NB4 (cell line): ENCODE measurements around the gene TAF3.
A peak's percentile ranks its signal among the peaks of the same experiment; 100 is the strongest.

Experiments used
- DNase-seq: peaks from one replicate; pipeline ENCODE4 v3.0.0; 2010; ENCODE audit warnings: low read depth
- H3K4me3 ChIP-seq: one replicate; pipeline ENCODE4 v1.5.1; 2011; ENCODE audit warnings: mild to moderate bottlenecking, low read depth, low read length, moderate library complexity
- MYC ChIP-seq: IDR thresholded peaks from 2 replicates; pipeline ENCODE4 v1.6.1; 2011; ENCODE audit warnings: low read depth, low read length
- POLR2A ChIP-seq: IDR thresholded peaks from 2 replicates; pipeline ENCODE4 v1.6.1; 2011; ENCODE audit warnings: mild to moderate bottlenecking; ENCODE audit not compliant: insufficient read length; ENCODE audit errors: extremely low read depth
- TF ChIP-seq, protein P1 (sequence below): IDR thresholded peaks from one replicate; pipeline ENCODE4 v1.5.1; 2012; ENCODE audit warnings: low read depth, low read length
- TF ChIP-seq, protein P2 (sequence below): IDR thresholded peaks from 2 replicates; pipeline ENCODE4 v1.6.1; 2011; ENCODE audit warnings: low read depth, low read length

Gene TAF3

DNA sequence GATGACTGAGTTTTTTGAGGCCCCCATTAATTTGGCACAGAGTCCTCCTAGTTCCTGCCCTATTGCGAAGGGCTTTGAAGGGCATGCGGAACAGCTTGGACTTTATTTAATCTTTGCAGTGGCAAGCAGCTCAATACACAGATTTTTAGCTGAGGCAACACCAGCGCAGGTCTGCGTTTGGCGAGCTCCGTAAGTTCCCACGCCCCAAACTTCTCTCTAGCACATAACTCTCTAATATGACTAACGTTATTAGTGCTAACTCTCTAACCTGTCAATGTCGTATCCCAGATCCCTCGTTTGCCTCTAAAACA is 366 bp upstream of the TAF3 start:
- TF ChIP-seq, protein P1, sequence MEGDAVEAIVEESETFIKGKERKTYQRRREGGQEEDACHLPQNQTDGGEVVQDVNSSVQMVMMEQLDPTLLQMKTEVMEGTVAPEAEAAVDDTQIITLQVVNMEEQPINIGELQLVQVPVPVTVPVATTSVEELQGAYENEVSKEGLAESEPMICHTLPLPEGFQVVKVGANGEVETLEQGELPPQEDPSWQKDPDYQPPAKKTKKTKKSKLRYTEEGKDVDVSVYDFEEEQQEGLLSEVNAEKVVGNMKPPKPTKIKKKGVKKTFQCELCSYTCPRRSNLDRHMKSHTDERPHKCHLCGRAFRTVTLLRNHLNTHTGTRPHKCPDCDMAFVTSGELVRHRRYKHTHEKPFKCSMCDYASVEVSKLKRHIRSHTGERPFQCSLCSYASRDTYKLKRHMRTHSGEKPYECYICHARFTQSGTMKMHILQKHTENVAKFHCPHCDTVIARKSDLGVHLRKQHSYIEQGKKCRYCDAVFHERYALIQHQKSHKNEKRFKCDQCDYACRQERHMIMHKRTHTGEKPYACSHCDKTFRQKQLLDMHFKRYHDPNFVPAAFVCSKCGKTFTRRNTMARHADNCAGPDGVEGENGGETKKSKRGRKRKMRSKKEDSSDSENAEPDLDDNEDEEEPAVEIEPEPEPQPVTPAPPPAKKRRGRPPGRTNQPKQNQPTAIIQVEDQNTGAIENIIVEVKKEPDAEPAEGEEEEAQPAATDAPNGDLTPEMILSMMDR, result no peak
- TF ChIP-seq, protein P2, sequence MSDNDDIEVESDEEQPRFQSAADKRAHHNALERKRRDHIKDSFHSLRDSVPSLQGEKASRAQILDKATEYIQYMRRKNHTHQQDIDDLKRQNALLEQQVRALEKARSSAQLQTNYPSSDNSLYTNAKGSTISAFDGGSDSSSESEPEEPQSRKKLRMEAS, result no peak
- TF ChIP-seq POLR2A (no peak), MYC (no peak)
- no peak for DNase-seq
- H3K4me3 ChIP-seq, result peak overlapping the region; percentile 89

DNA sequence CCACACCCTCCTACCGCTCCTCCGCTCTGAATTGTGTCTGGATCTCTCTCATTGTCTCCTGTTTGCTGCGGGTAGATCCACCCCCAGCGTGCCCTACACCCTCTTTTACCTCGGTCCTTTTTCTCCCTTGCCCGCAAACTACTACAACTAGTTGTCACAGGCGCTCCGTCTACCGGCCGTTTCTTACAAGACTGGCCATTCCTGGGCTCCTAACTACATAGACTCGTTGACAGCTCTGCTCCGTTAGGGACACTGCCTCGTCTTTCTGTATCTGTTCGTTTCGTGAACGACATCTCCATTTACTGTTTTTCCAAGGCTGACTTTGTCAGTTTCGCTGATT is 786 bp downstream of the TAF3 start:
- H3K4me3 ChIP-seq, result peak overlapping the region; percentile 89
- TF ChIP-seq, protein P1, result peak; percentile 26
- no peak for TF ChIP-seq POLR2A
- peak; percentile 61 for DNase-seq

DNA sequence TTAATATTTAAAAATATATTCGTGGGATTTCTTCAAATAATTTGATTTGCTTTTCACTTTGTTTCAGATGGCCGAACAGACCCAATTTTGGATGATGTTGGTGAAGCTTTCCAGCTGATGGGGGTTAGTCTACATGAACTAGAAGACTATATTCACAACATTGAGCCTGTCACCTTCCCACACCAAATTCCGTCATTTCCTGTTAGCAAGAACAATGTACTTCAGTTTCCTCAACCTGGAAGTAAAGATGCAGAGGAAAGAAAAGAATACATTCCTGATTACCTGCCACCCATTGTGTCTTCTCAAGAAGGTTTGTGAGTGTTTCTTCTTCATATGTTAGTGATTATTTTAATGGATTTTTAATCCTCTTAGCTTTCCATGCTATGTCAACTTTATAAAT is 5.9 kb downstream of the TAF3 start:
- no peak overlapping the region for H3K4me3 ChIP-seq
- TF ChIP-seq, protein P2, result no peak
- no peak for TF ChIP-seq MYC
- TF ChIP-seq, protein P1, result no peak
- no peak for TF ChIP-seq POLR2A
- DNase-seq, result no peak

DNA sequence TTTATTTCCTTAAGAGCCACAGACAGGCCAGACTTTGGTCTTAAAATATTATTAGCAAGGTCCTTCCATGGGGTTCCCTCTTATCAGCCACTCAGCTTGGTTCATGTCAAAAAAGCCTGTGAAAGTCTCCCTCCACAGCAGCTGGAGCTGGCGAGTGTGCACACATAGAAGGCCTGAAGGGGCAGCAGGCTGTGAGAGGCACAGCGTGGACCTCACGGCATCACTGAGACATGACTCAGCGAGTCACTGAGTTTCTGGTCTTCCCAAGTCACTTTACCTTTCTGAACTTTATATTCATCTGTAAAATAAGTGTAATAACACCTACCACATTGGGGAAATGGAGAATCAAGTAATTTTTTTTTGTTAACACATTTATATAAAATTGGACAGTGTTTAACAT is 8.7 kb downstream of the TAF3 start:
- TF ChIP-seq, protein P1, result no peak
- TF ChIP-seq MYC (no peak), POLR2A (no peak)
- TF ChIP-seq, protein P2, result no peak
- DNase-seq, result peak; percentile 3
- H3K4me3 ChIP-seq, result no peak overlapping the region

DNA sequence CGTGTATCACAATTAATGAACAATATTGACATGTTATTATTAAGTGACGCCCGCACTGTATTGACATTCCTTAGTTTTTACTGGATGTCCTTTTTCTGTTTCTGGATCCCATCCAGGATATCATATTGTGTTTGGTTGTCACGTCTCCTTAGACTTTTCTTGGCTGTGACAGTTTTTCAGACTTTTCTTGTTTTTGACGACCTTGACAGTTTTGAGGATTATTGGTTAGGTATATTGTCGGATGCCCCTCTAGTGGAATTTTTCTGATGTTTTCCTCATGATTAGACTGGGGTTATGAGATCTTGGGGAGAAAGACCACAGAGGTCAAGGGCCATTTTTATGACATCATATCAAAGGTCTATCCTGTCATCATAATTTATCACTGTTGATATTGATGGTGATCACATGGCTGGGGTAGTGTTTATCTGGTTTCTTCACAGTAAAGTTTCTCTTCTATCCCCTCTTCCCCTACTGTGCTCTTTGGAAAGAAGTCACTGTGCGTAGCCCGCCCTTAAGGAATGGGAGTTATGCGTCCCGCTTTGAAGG is 11.1 kb downstream of the TAF3 start:
- no peak for DNase-seq
- TF ChIP-seq, protein P2, result no peak
- TF ChIP-seq POLR2A (no peak), MYC (no peak)
- TF ChIP-seq, protein P1, result no peak
- H3K4me3 ChIP-seq, result no peak overlapping the region

DNA sequence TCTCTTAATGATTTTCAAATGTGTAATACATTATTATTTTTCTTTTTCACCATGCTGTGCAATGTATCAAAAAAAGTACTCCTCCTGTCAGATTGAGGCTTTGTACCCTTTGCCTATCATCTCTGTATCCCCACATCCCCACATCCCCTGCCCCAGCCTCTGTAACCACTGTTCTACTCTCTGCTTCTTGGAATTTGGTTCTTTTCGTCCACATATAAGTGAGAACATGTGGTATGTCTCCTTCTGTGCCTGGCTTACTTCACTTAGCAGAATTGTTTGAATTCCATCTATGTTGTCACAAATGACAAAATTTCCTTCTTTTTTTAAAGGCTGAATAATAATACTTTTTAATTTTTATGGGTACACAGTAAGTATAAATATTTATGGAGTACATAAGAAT is 13.8 kb downstream of the TAF3 start:
- DNase-seq, result no peak
- TF ChIP-seq, protein P1, result no peak
- TF ChIP-seq POLR2A, result no peak
- no peak for TF ChIP-seq MYC
- TF ChIP-seq, protein P2, result no peak
- H3K4me3 ChIP-seq, result no peak overlapping the region
